GM19035 (cell line): ENCODE data around the gene LEPR.
"Not testable (repeated sequence)": the region's sequence is repeated elsewhere in the genome, so short reads cannot be mapped to it uniquely, and the experiment has no call there.

Source experiments
- ATAC-seq: cut with Tn5 transposase; IDR thresholded peaks from one replicate; pipeline ENCODE4 v1.9.1; 2021; ENCODE audit not compliant: unreplicated experiment

LEPR gene

GRCh38 chr1:65420590-65421350, at the start of gene LEPR, which contains the start of gene LEPROT:
TSS of gene LEPR (plus strand) at chr1:65420668. CDS start at chr1:65565566, 144,898 bp downstream.
TSS of gene LEPROT (plus strand) at chr1:65420668. CDS start at chr1:65420725, 57 bp downstream.
- peak; percentile 60 for ATAC-seq

- ATAC-seq = no peak
These were observed 48.9 kb upstream of the LEPR start for GRCh38 chr1:65371544-65371943.

- no peak for ATAC-seq
These were observed 47.9 kb upstream of the LEPR start for GRCh38 chr1:65372557-65372956.

- ATAC-seq = no peak
These were observed 42.8 kb upstream of the LEPR start for GRCh38 chr1:65377496-65378246.

DNA sequence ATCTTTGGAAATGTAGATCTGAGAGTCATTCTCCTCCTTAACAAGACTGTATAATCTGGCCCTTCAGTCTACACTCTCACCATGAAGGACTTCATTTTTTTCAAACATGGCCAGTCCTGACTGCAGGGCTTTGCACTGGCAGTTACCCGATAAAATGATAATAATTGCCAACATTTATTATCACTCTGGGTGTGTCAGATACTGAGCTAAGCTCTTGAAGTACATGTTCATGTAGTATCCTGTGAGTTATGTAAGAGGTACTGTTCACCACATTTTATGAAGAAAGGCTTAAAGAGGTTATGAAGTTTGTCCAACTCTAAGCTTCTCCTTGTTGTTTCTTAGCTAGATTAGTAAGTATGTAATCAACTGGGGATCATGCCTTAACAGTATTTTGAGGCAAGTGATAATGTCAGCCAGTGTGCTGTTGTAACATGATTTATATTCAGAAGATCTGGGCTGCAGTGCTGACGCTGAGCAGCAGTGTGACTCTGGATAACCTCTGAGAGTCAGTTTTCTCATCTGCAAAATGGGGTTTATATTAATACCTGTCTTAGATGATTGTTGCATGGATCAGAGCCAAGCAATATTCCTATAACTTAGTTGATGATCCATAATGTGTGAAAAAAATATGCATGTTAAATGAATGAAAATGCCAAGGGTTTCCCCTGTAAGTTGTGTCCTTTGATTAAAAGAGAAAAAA, 42.1 kb upstream of the LEPR start:
- no peak for ATAC-seq

DNA sequence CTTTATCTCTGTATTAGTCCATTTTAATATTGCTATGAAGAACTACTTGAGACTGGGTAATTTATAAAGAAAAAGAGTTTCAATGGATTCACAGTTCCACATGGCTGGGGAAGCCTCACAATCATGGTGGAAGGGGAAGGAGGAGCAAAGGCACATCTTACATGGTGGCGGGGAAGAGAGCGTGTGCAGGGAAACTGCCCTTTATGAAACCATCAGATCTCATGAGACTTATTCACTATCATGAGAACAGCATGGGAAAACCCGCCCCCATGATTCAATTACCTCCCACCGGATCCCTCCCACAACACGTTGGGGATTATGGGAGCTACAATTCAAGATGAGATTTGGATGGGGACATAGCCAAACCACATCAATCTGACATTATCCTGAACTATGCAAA, 36.0 kb upstream of the LEPR start:
- ATAC-seq = not testable (repeated sequence)

GRCh38 chr1:65386439-65386838, 34.0 kb upstream of the LEPR start:
- ATAC-seq = no peak

- ATAC-seq = no peak
These were observed 32.6 kb upstream of the LEPR start for GRCh38 chr1:65387821-65388220.

DNA sequence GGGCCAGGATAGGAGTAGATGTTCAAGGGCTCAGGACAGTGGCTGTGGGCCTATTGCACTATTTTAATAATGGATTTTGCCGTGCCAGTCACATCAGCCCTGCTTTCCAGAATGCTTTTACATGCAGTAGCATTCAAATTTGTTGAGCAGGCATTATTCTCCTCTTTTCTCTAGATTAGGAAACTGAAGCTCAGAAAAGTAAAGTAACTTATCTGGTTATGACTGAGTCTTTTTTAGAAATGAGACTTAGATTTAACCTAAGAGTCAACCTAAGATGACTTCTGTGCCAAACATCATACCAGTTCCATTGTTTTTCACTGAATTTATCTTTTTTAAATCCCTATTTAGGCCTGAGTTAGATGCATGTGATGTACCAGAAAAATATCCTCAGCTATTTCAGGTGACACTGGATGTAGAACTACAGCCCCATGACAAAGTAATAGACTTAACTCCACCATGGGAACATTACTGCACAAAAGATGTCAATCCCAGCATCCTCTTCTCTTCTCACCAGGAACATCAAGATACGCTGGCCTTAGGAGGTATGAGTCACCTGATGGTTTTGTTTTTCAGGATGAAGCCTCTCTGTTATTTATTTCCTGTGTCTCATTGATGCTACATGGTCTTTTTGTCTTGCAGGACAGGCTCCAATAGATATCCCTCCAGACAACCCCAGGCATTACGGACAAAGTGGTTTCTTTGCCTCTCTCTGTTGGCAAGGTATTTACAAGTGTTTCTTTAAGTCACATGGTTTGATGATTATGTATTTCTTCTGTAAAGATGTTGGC, 31.4 kb upstream of the LEPR start:
- ATAC-seq = no peak

DNA sequence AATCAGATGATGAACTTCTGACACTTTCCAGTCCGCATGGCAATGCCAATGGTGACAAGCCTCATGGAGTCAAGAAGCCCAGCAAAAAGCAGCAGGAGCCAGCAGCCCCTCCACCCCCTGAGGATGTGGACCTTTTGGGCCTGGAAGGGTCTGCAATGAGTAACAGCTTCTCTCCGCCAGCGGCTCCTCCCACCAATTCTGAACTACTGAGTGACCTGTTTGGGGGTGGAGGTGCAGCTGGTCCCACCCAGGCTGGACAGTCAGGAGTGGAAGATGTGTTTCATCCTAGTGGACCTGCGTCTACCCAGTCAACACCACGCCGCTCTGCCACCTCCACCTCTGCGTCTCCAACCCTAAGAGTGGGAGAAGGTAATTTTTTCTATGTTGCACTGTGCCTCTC, 28.0 kb upstream of the LEPR start:
- no peak for ATAC-seq

GRCh38 chr1:65393347-65393746, 27.1 kb upstream of the LEPR start:
- peak; percentile 95 for ATAC-seq

DNA sequence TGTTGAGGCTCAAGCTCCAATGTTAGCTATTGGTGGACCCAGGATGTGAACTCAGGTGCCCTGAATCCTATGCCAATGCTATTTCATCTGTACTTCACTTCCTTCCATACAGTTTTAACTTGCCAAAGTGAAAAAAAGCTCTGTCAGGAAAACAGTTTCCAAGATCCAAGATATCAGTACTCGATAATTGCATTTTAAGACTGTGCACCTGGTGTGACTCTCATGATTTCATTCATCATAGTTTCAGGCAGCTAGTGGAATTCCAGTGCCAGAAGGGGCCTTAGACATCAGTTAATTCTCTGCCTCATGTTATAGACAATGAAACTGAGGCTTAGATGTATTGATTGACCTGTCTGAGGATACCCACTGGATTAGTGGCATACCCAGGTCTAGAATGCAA, 26.5 kb upstream of the LEPR start:
- no peak for ATAC-seq

DNA sequence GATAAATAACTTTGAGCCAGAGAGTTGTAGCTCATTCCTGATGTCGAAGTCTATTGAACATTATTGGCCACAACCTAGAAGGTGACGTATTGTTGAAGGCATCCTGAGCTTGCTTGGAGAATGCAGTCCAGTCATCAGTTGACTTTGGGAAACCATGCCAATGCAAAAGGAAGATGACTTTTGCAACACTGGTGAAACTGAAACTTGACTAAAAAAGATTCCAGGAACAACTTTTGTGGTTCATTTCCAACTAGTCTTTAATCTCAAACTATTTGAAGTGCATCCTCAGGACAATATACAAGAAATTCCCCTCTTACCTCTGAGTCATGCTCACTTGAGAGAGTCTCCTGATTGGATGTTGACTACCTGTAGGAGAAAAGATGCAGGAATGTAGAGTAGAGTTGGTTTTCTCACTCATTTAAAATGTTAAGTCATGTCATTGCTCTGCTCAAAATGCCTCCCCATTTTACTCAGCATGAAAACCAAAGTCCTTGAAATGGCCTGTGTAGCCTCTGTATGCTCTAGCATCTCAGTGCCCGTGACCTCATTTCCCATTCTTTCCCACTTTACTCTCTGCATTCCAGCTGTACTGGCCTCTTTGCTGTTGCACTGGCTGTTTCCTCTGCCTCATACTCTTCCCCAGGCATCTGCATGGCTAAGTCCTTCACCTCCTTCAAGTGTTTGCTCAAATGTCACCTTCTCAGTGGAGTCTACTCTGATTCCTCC, 24.4 kb upstream of the LEPR start:
- ATAC-seq = no peak

DNA sequence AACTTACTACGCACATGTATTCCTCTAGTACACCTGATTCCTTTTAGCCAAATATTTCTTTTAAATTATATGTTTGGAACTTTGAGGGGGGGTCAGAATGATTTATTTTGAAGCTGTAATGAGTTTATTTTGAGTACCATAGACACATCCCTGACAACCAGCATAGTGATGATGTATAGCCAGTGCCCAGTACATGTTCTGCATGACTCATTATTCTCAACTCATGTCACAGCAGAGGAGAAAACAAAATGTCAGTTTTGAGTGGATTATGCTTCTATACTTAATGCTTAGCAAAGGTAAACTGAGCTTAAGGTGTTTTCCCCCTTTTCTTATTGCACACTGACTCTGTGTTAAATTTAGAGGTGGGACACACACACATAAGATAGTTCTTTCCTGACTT, 22.4 kb upstream of the LEPR start:
- no peak for ATAC-seq

- ATAC-seq = no peak
These were observed 21.5 kb upstream of the LEPR start for GRCh38 chr1:65399003-65399402.

DNA sequence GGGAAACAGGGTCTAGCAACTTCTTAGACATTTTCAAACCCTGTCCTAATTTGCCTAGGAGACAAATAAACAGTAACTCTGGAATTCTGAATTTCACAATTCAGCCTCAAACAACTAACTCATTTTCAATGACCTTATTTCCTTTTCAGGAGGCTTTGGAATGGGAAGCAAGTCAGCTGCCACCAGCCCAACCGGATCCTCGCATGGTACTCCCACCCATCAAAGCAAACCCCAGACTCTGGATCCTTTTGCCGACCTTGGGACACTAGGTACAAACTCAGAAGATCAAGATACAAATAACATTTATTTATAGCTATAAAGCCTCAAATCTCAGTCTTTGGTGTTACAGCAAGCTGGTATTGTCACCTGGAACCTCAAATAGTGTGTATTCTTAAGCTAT, 18.9 kb upstream of the LEPR start:
- ATAC-seq = no peak

DNA sequence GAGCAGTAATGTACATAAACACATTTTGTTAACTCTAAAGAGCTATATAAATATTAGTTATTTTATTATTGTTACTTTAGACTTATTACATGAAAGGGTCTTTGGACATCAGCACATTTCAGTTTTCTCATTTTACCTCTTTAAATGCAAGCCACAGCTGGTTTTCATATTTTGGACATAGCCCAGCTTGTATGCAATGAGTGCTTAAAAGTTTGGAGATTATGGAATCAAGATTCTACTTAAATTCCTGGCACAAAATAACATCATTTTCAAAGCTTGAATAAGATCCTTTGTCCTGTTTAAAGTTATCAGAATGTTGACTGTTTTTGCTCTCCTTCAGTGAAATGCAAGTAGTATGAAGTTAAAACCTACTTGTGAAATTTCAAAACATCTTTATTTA, 15.5 kb upstream of the LEPR start:
- ATAC-seq = no peak

GRCh38 chr1:65407877-65408276, 12.6 kb upstream of the LEPR start:
- no peak for ATAC-seq

GRCh38 chr1:65409314-65409713, 11.2 kb upstream of the LEPR start:
- ATAC-seq = no peak

- ATAC-seq = no peak
These were observed 10.6 kb upstream of the LEPR start for GRCh38 chr1:65409816-65410326.
